GM18873 (cell line): ENCODE results near the gene LHX2.

ENCODE experiments used
- ATAC-seq: cut with Tn5 transposase; IDR thresholded peaks from one replicate; pipeline ENCODE4 v1.9.1; 2021; ENCODE audit warnings: mild to moderate bottlenecking, moderate library complexity, moderate number of reproducible peaks; ENCODE audit not compliant: unreplicated experiment, low FRiP score

Gene LHX2

GRCh38 chr9:124047251-124047672, 35.7 kb downstream of the LHX2 start:
- no peak for ATAC-seq

GRCh38 chr9:124050955-124051354, 39.4 kb downstream of the LHX2 start:
- no peak for ATAC-seq

- ATAC-seq: no peak
Observed at GRCh38 chr9:124052401-124052800, 40.8 kb downstream of the LHX2 start.

- peak; percentile 97 for ATAC-seq
Observed at GRCh38 chr9:124054582-124055227, 43.1 kb downstream of the LHX2 start.

- no peak for ATAC-seq
Observed at GRCh38 chr9:124060844-124061605, 49.5 kb downstream of the LHX2 start.

- ATAC-seq: no peak
Observed at GRCh38 chr9:124062172-124062571, 50.6 kb downstream of the LHX2 start.

- no peak for ATAC-seq
Observed at GRCh38 chr9:124066783-124067577, 55.4 kb downstream of the LHX2 start.

GRCh38 chr9:124068251-124068650, 56.7 kb downstream of the LHX2 start:
- no peak for ATAC-seq

GRCh38 chr9:124074746-124075145, 63.2 kb downstream of the LHX2 start:
- ATAC-seq: no peak

GRCh38 chr9:124075761-124076160, 64.2 kb downstream of the LHX2 start:
- ATAC-seq: no peak

GRCh38 chr9:124077915-124078572, 66.5 kb downstream of the LHX2 start:
- ATAC-seq: no peak

GRCh38 chr9:124078641-124079040, 67.1 kb downstream of the LHX2 start:
- ATAC-seq: no peak

- ATAC-seq: no peak
Observed at GRCh38 chr9:124079176-124079925, 67.8 kb downstream of the LHX2 start.

- no peak for ATAC-seq
Observed at GRCh38 chr9:124082622-124083021, 71.1 kb downstream of the LHX2 start.
